Coronary artery (tissue), 2 donors: ENCODE measurements around the gene CRTC2.
"Not testable (repeated sequence)": the region's sequence is repeated elsewhere in the genome, so short reads cannot be mapped to it uniquely, and the experiment has no call there.

Experiments used
- DNase-seq: peaks from one replicate; pipeline ENCODE4 v3.0.0-alpha.2; 2017; ENCODE audit warnings: low spot score
- H3K27ac ChIP-seq, 2 donors: fragments of 200-600 bp; sonication (generic); one replicate each; pipeline ENCODE4 v1.5.1; 2016 to 2019
- H3K4me3 ChIP-seq: fragments of 200-600 bp; sonication (generic); 2 replicates; pipeline ENCODE4 v1.5.1; 2016; ENCODE audit warnings: mild to moderate bottlenecking, moderate library complexity
- CTCF ChIP-seq: fragments of 200-600 bp; sonication (generic); IDR thresholded peaks from one replicate; pipeline ENCODE4 v1.5.1; 2019; ENCODE audit warnings: antibody characterized with exemption

The CRTC2 gene

GRCh38 chr1:153919876-153920852 is 38.2 kb downstream of the CRTC2 start:
- H3K27ac ChIP-seq: peak overlapping the region; percentile 20 to 28
- no peak for DNase-seq
- peak overlapping the region; percentile 27 for H3K4me3 ChIP-seq
- TF ChIP-seq CTCF: no peak

- TF ChIP-seq CTCF: no peak
- DNase-seq: no peak
- Histone ChIP-seq H3K4me3 (no peak overlapping the region), H3K27ac (no peak overlapping the region)
Observed at GRCh38 chr1:153916297-153916696, 42.1 kb downstream of the CRTC2 start.

GRCh38 chr1:153912349-153912748 is 46.1 kb downstream of the CRTC2 start:
- TF ChIP-seq CTCF: no peak
- Histone ChIP-seq H3K4me3 (no peak overlapping the region), H3K27ac (no peak overlapping the region)
- DNase-seq: no peak

- H3K4me3 ChIP-seq, DNase-seq, H3K27ac ChIP-seq: not testable (repeated sequence)
Observed at GRCh38 chr1:153910560-153910959, 47.9 kb downstream of the CRTC2 start.

GRCh38 chr1:153908071-153908470 is 50.3 kb downstream of the CRTC2 start:
- TF ChIP-seq CTCF: no peak

GRCh38 chr1:153907134-153907533 is 51.3 kb downstream of the CRTC2 start:
- no peak for DNase-seq

More at GRCh38 chr1:153908071-153908470, 50.3 kb downstream of the CRTC2 start:
- Histone ChIP-seq H3K4me3 (no peak overlapping the region), H3K27ac (no peak overlapping the region)
- no peak for DNase-seq

GRCh38 chr1:153906396-153906795 is 52.0 kb downstream of the CRTC2 start:
- Histone ChIP-seq H3K4me3 (no peak overlapping the region), H3K27ac (no peak overlapping the region)
- no peak for DNase-seq
- no peak for TF ChIP-seq CTCF

More at GRCh38 chr1:153907134-153907533, 51.3 kb downstream of the CRTC2 start:
- H3K27ac ChIP-seq: no peak overlapping the region
- TF ChIP-seq CTCF: no peak
- no peak overlapping the region for H3K4me3 ChIP-seq

- not testable (repeated sequence) for H3K4me3 ChIP-seq, DNase-seq, H3K27ac ChIP-seq
Observed at GRCh38 chr1:153905908-153906307, 52.5 kb downstream of the CRTC2 start.
